GM18511 (cell line): ENCODE measurements around the gene MAGEA8.
"Not testable (repeated sequence)": the region's sequence is repeated elsewhere in the genome, so short reads cannot be mapped to it uniquely, and the experiment has no call there.

Experiments
- ATAC-seq: cut with Tn5 transposase; IDR thresholded peaks from one replicate; pipeline ENCODE4 v1.9.1; 2021; ENCODE audit warnings: mild to moderate bottlenecking, moderate library complexity; ENCODE audit not compliant: unreplicated experiment

The MAGEA8 gene

GRCh38 chrX:149903889-149904748, 23.1 kb downstream of the MAGEA8 start:
- ATAC-seq = peak; percentile 75

- ATAC-seq = peak; percentile 66
Observed at GRCh38 chrX:149908308-149908707, 27.3 kb downstream of the MAGEA8 start.

GRCh38 chrX:149908727-149909126, 27.7 kb downstream of the MAGEA8 start:
- ATAC-seq = no peak

- no peak for ATAC-seq
Observed at GRCh38 chrX:149909324-149910177, 28.6 kb downstream of the MAGEA8 start.

- no peak for ATAC-seq
Observed at GRCh38 chrX:149910178-149910695, 29.3 kb downstream of the MAGEA8 start.

- ATAC-seq = peak; percentile 94
Observed at GRCh38 chrX:149916745-149917392, 35.9 kb downstream of the MAGEA8 start.

- ATAC-seq = not testable (repeated sequence)
Observed at GRCh38 chrX:149923836-149924235, 42.9 kb downstream of the MAGEA8 start.

- not testable (repeated sequence) for ATAC-seq
Observed at GRCh38 chrX:149924434-149924833, 43.5 kb downstream of the MAGEA8 start.

- peak; percentile 52 for ATAC-seq
Observed at GRCh38 chrX:149927245-149927963, 46.4 kb downstream of the MAGEA8 start.

GRCh38 chrX:149927964-149928258, 46.9 kb downstream of the MAGEA8 start:
- peak; percentile 35 for ATAC-seq

- not testable (repeated sequence) for ATAC-seq
Observed at GRCh38 chrX:149928635-149929034, 47.7 kb downstream of the MAGEA8 start.

- not testable (repeated sequence) for ATAC-seq
Observed at GRCh38 chrX:149929400-149929799, 48.4 kb downstream of the MAGEA8 start, which contains the start of gene HSFX4. Gene HSFX4 (plus strand): TSS chrX:149929573. CDS start chrX:149929645, 72 bp downstream.

GRCh38 chrX:149931355-149931754, 50.4 kb downstream of the MAGEA8 start:
- ATAC-seq = not testable (repeated sequence)

- not testable (repeated sequence) for ATAC-seq
Observed at GRCh38 chrX:149932150-149932549, 51.2 kb downstream of the MAGEA8 start.

- not testable (repeated sequence) for ATAC-seq
Observed at GRCh38 chrX:149932970-149933369, 52.0 kb downstream of the MAGEA8 start.

- ATAC-seq = not testable (repeated sequence)
Observed at GRCh38 chrX:149933547-149933946, 52.6 kb downstream of the MAGEA8 start.
